ENCODE results near the gene NDUFS2.
A peak's percentile ranks its signal among the peaks of the same experiment; 100 is the strongest.

The NDUFS2 gene

GRCh38 chr1:161196111-161196510 is 6.1 kb upstream of the NDUFS2 start:
- no peak for DNase-seq (ENCODE audit: low read depth)

- DNase-seq (ENCODE audit: low read depth), result peak; percentile 87
Measured at GRCh38 chr1:161196521-161197451, 5.4 kb upstream of the NDUFS2 start.

- no peak for DNase-seq (ENCODE audit: low read depth)
Measured at GRCh38 chr1:161197560-161198193, 4.5 kb upstream of the NDUFS2 start.

GRCh38 chr1:161198194-161198896 is 3.8 kb upstream of the NDUFS2 start:
- DNase-seq (ENCODE audit: low read depth), result no peak

- DNase-seq (ENCODE audit: low read depth), result peak; percentile 83
Measured at GRCh38 chr1:161198897-161199431, 3.2 kb upstream of the NDUFS2 start, which contains the start of gene ADAMTS4. Gene ADAMTS4 (minus strand): TSS chr1:161199054. CDS start chr1:161198627, 427 bp downstream.

- DNase-seq (ENCODE audit: low read depth), result no peak
Measured at GRCh38 chr1:161199506-161200139, 2.5 kb upstream of the NDUFS2 start.

GRCh38 chr1:161200421-161200991 is 1.7 kb upstream of the NDUFS2 start:
- DNase-seq (ENCODE audit: low read depth), result no peak

- peak; percentile 65 for DNase-seq (ENCODE audit: low read depth)
Measured at GRCh38 chr1:161200992-161201835, 953 bp upstream of the NDUFS2 start.

GRCh38 chr1:161206411-161207140 is 4.4 kb downstream of the NDUFS2 start:
- no peak for DNase-seq (ENCODE audit: low read depth)

- no peak for DNase-seq (ENCODE audit: low read depth)
Measured at GRCh38 chr1:161207173-161207572, 5.0 kb downstream of the NDUFS2 start.

GRCh38 chr1:161209790-161210409 is 7.7 kb downstream of the NDUFS2 start:
- DNase-seq (ENCODE audit: low read depth), result peak; percentile 51

GRCh38 chr1:161214369-161214768 is 12.2 kb downstream of the NDUFS2 start:
- DNase-seq (ENCODE audit: low read depth), result no peak

- no peak for DNase-seq (ENCODE audit: low read depth)
Measured at GRCh38 chr1:161215076-161215475, 12.9 kb downstream of the NDUFS2 start, which contains the start of gene FCER1G. Gene FCER1G (plus strand): TSS chr1:161215295. CDS start chr1:161215322, 27 bp downstream.

GRCh38 chr1:161216945-161217712 is 15.0 kb downstream of the NDUFS2 start:
- DNase-seq (ENCODE audit: low read depth), result peak; percentile 81

GRCh38 chr1:161217831-161218230 is 15.7 kb downstream of the NDUFS2 start:
- no peak for DNase-seq (ENCODE audit: low read depth)

- DNase-seq (ENCODE audit: low read depth), result no peak
Measured at GRCh38 chr1:161218301-161219077, 16.3 kb downstream of the NDUFS2 start.

- no peak for DNase-seq (ENCODE audit: low read depth)
Measured at GRCh38 chr1:161219078-161219892, 17.1 kb downstream of the NDUFS2 start.

All from stromal cell of bone marrow (primary cell).